ENCODE measurements around the gene CNNM3. TPM values are rescaled to one million over a fixed set of nuclear protein-coding genes. Genes with fewer than 3 reads are reported as not detected.

CNNM3 gene
- total and polyA plus RNA-seq, 12 donors, result 6.7 to 42.4 (median 15.8) TPM

DNA sequence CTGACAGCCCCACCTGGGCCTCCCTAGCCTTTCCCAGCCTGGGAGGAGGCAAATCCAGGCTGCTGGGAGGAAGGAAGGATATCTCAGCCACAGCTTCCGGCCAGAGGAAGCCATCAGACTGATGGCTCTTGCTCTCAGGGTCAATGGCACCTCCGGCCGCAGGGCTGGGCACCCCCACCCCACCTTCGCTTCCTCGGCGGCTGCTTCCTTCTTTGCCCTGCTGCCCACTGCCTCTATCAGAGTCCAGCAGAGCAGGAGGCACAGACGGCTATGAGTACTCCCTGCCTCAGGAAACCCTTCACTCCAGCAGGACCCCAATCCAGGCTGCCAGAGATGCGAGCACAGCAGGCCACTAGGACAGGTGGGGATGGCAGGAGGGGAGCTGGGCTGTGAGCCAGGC lies 50.5 kb downstream of the CNNM3 start:
- Histone ChIP-seq H3K9me3 (replicated peaks in 1 of 3) (no peaks in the 10 kb centered on the region), H3K4me3 (peak overlapping the region in 1 of 4 donors; percentile 83), H3K36me3 (replicated peaks in 1 of 2) (peaks cover 0 to 56% of the 10 kb centered on the region in 2 donors), H3K27me3 (no peaks in the 10 kb centered on the region), H3K27ac (peak overlapping the region in 2 of 5 donors; percentile 93 to 95), H3K4me1 (replicated peaks in 1 of 2) (peaks cover 11 to 37% of the 10 kb centered on the region in 2 donors)
- DNase-seq, result peak in 3 of 7 donors; percentile 35 to 75 (median 53)
- 15 to 55% (median 45%) methylated on average over 5 to 8 of the region's 8 CpGs for WGBS, 4 donors
- TF ChIP-seq CTCF (IDR thresholded peaks at IDR 0.05) (no peak), POLR2A (IDR thresholded peaks at IDR 0.05) (no peak)
- intact Hi-C loops (cut with DNase I), result loop anchor here in 1 of 2 donors (5.0 to 10.0 kb wide), 4 partner anchors 52 to 248 kb away; partner anchors contain the start of genes ANKRD36, CNNM3 and CNNM4

- no peaks in the 10 kb centered on the region for H3K9me3 ChIP-seq (replicated peaks in 1 of 3)
- H3K4me1 ChIP-seq (replicated peaks in 1 of 2), result peaks cover 11 to 37% of the 10 kb centered on the region in 2 donors
- DNase-seq, result no peak
- 49 to 63% (median 59%) methylated on average over 8 to 22 of the region's 22 CpGs for WGBS, 4 donors
- H3K4me3 ChIP-seq, result peak overlapping the region in 1 of 4 donors; percentile 83
- intact Hi-C loops (cut with DNase I), result loop anchor here in 1 of 2 donors (5.0 to 10.0 kb wide), 4 partner anchors 52 to 248 kb away; partner anchors contain the start of genes ANKRD36, CNNM3 and CNNM4
- H3K36me3 ChIP-seq (replicated peaks in 1 of 2), result peaks cover 0 to 51% of the 10 kb centered on the region in 2 donors
- H3K27ac ChIP-seq, result peak overlapping the region in 3 of 5 donors; percentile 90 to 95 (median 93)
- no peaks in the 10 kb centered on the region for H3K27me3 ChIP-seq
- TF ChIP-seq POLR2A (IDR thresholded peaks at IDR 0.05), result no peak
- TF ChIP-seq CTCF (IDR thresholded peaks at IDR 0.05), result no peak
Observed at GRCh38 chr2:96866986-96867755, 51.1 kb downstream of the CNNM3 start.

DNA sequence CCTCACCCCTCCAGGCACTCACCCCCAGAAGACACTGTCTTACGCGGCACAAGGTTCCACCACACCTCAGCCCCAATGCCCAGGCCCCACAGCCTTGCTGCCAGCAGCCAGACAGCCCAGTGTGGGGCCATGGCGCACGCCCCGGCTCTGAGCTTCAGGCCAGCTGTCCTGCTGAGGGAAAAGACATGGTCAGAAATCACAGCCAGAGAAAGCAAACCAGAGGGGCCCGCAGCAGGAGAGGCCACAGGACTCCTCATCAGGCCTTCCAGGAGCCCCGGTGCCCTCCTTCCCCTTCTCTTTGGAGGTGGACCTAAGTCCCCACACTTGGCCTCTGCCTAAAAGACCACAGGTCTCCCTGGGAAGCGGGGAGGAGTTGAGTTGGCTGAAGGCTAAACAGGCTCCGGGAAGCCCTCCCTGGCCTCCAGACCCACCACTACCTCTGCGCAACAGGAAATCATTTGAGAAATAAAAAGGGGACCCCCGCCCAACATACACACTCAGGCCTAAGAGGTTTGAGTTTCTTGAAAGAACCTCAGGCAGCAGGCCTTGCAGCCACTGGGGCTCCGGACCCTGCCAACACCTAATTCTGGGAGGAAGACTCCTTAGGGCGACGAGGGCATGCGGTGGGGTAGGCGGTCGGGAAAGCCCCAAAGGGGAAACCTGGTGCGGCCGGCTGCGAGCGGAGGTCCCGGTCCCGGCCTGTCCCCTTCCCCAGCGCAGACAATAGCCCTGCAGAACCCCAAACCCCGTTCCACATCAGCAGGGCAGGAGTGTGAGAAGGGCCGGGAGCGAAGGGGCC lies 51.9 kb downstream of the CNNM3 start:
- TF ChIP-seq CTCF (IDR thresholded peaks at IDR 0.05) (no peak), POLR2A (IDR thresholded peaks at IDR 0.05) (no peak)
- H3K4me1 ChIP-seq (replicated peaks in 1 of 2), result peaks cover 11 to 37% of the 10 kb centered on the region in 2 donors
- no peak for DNase-seq
- peak overlapping the region; percentile 54 to 95 (median 90) for H3K27ac ChIP-seq
- H3K36me3 ChIP-seq (replicated peaks in 1 of 2), result peaks cover 0 to 44% of the 10 kb centered on the region in 2 donors
- 14 to 24% (median 18%) methylated on average over 15 to 27 of the region's 27 CpGs for WGBS, 4 donors
- intact Hi-C loops (cut with DNase I), result loop anchor here in 1 of 2 donors (5.0 to 10.0 kb wide), 4 partner anchors 53 to 247 kb away; partner anchors contain the start of genes ANKRD36, CNNM3 and CNNM4
- H3K4me3 ChIP-seq, result peak overlapping the region in 3 of 4 donors; percentile 65 to 83 (median 83)
- no peaks in the 10 kb centered on the region for H3K9me3 ChIP-seq (replicated peaks in 1 of 3)
- no peaks in the 10 kb centered on the region for H3K27me3 ChIP-seq

Measured in adrenal gland (tissue), 12 donors.